Nasal cavity respiratory epithelium epithelial cell of viscerocranial mucosa (primary cell): ENCODE results near the gene GPATCH1. TPM values are rescaled to one million over a fixed set of nuclear protein-coding genes. Genes with fewer than 3 reads are reported as not detected.

Experiments used
- total RNA-seq: library from RNA; depleted of rRNA; stranded (reverse); fragments of >200 nt; gene quantifications from 2 replicates; pipeline ENCODE4 v1.2.3, GENCODE V29; 2014

The GPATCH1 gene, protein sequence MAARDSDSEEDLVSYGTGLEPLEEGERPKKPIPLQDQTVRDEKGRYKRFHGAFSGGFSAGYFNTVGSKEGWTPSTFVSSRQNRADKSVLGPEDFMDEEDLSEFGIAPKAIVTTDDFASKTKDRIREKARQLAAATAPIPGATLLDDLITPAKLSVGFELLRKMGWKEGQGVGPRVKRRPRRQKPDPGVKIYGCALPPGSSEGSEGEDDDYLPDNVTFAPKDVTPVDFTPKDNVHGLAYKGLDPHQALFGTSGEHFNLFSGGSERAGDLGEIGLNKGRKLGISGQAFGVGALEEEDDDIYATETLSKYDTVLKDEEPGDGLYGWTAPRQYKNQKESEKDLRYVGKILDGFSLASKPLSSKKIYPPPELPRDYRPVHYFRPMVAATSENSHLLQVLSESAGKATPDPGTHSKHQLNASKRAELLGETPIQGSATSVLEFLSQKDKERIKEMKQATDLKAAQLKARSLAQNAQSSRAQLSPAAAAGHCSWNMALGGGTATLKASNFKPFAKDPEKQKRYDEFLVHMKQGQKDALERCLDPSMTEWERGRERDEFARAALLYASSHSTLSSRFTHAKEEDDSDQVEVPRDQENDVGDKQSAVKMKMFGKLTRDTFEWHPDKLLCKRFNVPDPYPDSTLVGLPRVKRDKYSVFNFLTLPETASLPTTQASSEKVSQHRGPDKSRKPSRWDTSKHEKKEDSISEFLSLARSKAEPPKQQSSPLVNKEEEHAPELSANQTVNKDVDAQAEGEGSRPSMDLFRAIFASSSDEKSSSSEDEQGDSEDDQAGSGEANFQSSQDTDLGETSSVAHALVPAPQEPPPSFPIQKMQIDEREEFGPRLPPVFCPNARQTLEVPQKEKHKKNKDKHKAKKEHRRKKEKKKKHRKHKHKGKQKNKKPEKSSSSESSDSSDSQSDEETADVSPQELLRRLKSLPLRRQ
- 6.5 and 9.4 TPM in 2 replicates for total RNA-seq

DNA sequence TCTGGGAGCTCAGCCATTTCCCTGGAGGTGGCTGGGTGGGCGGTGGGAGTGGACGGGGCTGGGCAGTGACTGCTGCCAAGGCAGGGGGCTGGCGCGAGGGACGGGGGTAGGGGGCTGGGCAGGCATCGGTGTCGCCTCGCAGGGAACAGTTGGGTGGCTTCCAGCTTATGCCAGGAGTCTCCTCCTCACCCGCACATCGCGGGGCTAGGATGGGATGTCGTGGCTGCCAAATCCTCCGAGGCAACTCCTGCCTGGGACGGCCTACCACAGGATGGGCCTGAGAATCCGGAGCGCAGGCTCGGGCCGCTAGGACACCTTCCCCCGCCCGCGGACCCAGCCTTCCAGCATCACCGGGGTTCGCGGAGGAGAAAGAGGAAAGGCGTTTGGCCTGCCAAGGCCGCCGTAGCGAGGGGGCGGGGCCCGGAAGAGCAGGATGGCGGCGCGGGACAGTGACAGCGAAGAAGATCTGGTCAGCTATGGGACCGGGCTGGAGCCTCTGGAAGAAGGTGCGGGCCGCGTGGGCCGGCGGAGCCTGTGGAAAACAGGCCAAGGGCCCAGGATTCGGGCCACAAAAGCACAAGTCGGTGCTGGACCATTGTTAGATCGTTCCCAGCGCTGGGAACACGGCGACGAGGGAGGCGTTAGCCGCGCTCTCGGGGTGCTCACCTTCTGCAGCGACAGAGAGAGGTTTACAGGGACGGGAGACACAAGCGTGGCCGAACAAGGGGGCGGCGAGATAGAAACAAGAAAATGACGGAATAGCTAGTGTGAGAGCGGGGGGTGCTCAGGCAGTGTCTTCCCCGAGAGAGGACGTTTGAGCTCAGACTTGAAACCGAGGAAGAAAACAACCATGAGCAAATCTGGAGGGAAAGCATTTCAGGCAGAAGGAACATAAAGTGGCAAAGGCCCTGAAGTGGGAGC is at the start of gene GPATCH1:
GPATCH1 (plus strand) TSS at position 421 of the 921 bp plus-strand sequence; CDS start at position 434, 13 bp downstream.

DNA sequence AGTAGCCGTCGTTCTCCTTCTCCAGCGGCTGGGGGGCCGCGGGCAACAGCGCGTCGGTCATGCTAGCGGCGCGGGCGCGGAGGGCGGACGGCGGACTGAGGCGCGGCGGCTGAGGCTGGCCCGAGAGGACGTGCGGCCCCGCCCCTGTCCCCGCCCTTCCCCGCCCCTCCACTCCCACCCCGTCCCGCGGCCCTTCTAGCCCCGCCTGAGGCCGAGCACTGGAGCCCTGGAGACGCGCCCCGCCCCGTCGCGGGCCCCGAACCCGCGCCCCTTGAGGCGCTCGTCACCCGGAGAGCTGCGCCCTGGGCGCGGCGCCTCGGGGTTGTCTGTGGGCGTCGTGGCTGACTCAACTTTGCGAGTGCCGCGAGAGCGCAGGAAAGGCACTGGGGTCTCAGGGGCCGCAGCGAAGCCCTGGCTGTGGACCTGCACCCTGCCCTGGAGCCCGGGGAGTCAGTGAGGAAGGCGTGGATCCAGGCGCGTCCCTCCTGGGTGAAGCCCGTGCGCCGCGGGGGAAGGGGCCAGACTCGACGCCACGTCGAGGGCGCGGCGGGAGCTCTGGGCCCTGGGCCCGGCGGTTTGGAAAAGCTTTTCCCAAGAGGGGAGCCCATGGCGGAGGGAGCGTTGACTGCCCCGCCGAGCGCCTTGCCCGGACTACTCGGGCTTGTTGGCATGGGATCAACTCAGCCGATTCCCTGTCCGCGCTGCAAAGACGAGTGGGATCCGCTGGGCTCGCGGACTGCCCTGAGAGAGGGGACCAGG is 16.0 kb upstream of the GPATCH1 start, which contains the start of gene RHPN2:
RHPN2 (minus strand) TSS at position 97 of the 759 bp plus-strand sequence; CDS start at position 61, 36 bp downstream.

DNA sequence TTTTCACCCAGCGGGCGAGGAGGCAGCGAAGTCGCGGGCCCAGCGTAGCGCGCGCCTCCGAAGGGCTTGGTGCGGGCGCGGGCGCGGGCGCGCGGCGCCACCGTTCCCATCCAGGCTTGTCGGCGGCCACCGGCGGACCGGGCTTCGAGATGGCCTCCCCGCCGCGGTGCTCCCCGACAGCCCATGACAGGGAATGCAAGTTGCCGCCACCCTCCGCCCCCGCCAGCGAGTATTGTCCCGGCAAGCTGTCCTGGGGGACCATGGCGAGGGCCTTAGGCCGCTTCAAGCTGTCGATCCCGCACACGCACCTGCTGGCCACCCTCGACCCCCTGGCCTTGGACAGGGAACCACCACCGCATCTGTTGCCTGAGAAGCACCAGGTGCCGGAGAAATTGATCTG is 51.0 kb downstream of the GPATCH1 start, which contains the start of gene WDR88:
WDR88 (plus strand) TSS at position 94 of the 400 bp plus-strand sequence; CDS start at position 150, 56 bp downstream.

Other genes with a start within 250 kb of the GPATCH1 start
- gene SLC7A9, start 211.4 kb upstream of the GPATCH1 start, total RNA-seq: 0.28 TPM in 1 of 2 replicates, not detected in the other
- gene CEP89, start 109.2 kb upstream of the GPATCH1 start, total RNA-seq: 6.8 and 14.2 TPM in 2 replicates
- gene FAAP24, start 108.9 kb upstream of the GPATCH1 start, total RNA-seq: 1.00 and 1.0 TPM in 2 replicates
- 11.6 and 17.1 TPM in 2 replicates for gene RHPN2, start 16.3 kb upstream of the GPATCH1 start, total RNA-seq
- not detected in 2 replicates for gene WDR88, start 50.9 kb downstream of the GPATCH1 start, total RNA-seq
- 5.1 and 31.2 TPM in 2 replicates for gene LRP3, start 113.1 kb downstream of the GPATCH1 start, total RNA-seq
- not detected in 2 replicates for gene SLC7A10, start 144.7 kb downstream of the GPATCH1 start, total RNA-seq
- 9.9 and 13.2 TPM in 2 replicates for gene CEBPA, start 221.4 kb downstream of the GPATCH1 start, total RNA-seq